Neural cell (in vitro differentiated cells): ENCODE data around the gene LPXN.

Experiments
- EP300 ChIP-seq: fragments of 450-650 bp; conservative IDR thresholded peaks from 2 replicates; pipeline ENCODE4 v1.6.1; 2014; ENCODE audit warnings: antibody characterized with exemption, mild to moderate bottlenecking, moderate library complexity; ENCODE audit not compliant: poor library complexity, severe bottlenecking
- EZH2 ChIP-seq: fragments of 200-600, 300-800 bp; shearing (Covaris generic), sonication (generic); IDR thresholded peaks from 2 replicates; pipeline ENCODE4 v1.6.1; 2014; ENCODE audit warnings: antibody characterized with exemption, low read length, borderline replicate concordance, mild to moderate bottlenecking; ENCODE audit not compliant: insufficient read depth, poor library complexity, severe bottlenecking
- MXI1 ChIP-seq: fragments of 450-650 bp; conservative IDR thresholded peaks from 2 replicates; pipeline ENCODE4 v1.6.1; 2014; ENCODE audit warnings: antibody characterized with exemption, mild to moderate bottlenecking; ENCODE audit not compliant: poor library complexity, severe bottlenecking
- POLR2AphosphoS5 ChIP-seq: IDR thresholded peaks from 2 replicates; pipeline ENCODE4 v1.6.1; 2012
- RAD21 ChIP-seq: fragments of 450-650 bp; conservative IDR thresholded peaks from 2 replicates; pipeline ENCODE4 v1.6.1; 2014; ENCODE audit warnings: antibody characterized with exemption, mild to moderate bottlenecking, moderate library complexity
- TAF1 ChIP-seq: IDR thresholded peaks from 2 replicates; pipeline ENCODE4 v1.6.1; 2012; ENCODE audit warnings: low read depth
- TF ChIP-seq, protein P1 (sequence below): IDR thresholded peaks from 2 replicates; pipeline ENCODE4 v1.6.1; 2012; ENCODE audit warnings: borderline replicate concordance
- TF ChIP-seq, protein P2 (sequence below): fragments of 450-650 bp; IDR thresholded peaks from 2 replicates; pipeline ENCODE4 v1.5.1; 2014; ENCODE audit warnings: antibody characterized with exemption, mild to moderate bottlenecking, moderate library complexity; ENCODE audit not compliant: poor library complexity, severe bottlenecking

DNA sequence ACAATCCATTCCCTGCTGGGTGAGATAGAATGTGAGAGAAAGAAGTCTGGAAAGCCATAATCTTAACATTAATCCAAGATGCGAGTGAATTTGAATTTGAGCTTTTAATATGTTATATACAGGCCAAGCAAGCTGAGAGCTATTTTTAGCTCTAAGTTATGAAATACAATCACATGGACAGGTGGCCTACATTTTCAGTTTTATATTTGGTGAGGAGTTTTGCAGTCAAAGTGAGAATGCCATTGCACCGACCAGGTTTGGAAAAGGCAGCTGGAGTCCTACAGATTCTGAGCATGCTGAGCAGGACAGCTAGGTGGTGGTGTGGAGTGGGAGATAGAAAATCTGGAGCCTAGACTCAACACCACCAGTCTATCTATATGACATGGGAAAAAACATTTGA is 79.8 kb downstream of the LPXN start:
- TF ChIP-seq, protein P1, sequence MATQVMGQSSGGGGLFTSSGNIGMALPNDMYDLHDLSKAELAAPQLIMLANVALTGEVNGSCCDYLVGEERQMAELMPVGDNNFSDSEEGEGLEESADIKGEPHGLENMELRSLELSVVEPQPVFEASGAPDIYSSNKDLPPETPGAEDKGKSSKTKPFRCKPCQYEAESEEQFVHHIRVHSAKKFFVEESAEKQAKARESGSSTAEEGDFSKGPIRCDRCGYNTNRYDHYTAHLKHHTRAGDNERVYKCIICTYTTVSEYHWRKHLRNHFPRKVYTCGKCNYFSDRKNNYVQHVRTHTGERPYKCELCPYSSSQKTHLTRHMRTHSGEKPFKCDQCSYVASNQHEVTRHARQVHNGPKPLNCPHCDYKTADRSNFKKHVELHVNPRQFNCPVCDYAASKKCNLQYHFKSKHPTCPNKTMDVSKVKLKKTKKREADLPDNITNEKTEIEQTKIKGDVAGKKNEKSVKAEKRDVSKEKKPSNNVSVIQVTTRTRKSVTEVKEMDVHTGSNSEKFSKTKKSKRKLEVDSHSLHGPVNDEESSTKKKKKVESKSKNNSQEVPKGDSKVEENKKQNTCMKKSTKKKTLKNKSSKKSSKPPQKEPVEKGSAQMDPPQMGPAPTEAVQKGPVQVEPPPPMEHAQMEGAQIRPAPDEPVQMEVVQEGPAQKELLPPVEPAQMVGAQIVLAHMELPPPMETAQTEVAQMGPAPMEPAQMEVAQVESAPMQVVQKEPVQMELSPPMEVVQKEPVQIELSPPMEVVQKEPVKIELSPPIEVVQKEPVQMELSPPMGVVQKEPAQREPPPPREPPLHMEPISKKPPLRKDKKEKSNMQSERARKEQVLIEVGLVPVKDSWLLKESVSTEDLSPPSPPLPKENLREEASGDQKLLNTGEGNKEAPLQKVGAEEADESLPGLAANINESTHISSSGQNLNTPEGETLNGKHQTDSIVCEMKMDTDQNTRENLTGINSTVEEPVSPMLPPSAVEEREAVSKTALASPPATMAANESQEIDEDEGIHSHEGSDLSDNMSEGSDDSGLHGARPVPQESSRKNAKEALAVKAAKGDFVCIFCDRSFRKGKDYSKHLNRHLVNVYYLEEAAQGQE: no peak
- TF ChIP-seq, protein P2, sequence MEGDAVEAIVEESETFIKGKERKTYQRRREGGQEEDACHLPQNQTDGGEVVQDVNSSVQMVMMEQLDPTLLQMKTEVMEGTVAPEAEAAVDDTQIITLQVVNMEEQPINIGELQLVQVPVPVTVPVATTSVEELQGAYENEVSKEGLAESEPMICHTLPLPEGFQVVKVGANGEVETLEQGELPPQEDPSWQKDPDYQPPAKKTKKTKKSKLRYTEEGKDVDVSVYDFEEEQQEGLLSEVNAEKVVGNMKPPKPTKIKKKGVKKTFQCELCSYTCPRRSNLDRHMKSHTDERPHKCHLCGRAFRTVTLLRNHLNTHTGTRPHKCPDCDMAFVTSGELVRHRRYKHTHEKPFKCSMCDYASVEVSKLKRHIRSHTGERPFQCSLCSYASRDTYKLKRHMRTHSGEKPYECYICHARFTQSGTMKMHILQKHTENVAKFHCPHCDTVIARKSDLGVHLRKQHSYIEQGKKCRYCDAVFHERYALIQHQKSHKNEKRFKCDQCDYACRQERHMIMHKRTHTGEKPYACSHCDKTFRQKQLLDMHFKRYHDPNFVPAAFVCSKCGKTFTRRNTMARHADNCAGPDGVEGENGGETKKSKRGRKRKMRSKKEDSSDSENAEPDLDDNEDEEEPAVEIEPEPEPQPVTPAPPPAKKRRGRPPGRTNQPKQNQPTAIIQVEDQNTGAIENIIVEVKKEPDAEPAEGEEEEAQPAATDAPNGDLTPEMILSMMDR: no peak
- TF ChIP-seq EZH2 (no peak), POLR2AphosphoS5 (no peak), TAF1 (no peak), EP300 (no peak), RAD21 (no peak), MXI1 (no peak)
